Keratinocyte (primary cell): ENCODE measurements around the gene PRR16.

Source experiments
- EZH2 ChIP-seq: IDR thresholded peaks from one replicate; pipeline ENCODE4 v1.6.1; 2012; ENCODE audit warnings: inconsistent platforms, mild to moderate bottlenecking, low read length, moderate library complexity
- TF ChIP-seq, protein P1 (sequence below), 3 experiments: IDR thresholded peaks in 1 of 3; conservative IDR thresholded peaks in 1 of 3; optimal IDR thresholded peaks in 1 of 3; 2 replicates in 2 of 3; 3 replicates in 1 of 3; pipeline versions ENCODE3 to v1.5.1; 2011; ENCODE audit warnings: low read length in 3 of 3, mild to moderate bottlenecking in 3 of 3, moderate library complexity in 2 of 3, control low read depth in 1 of 3, inconsistent platforms in 1 of 3; ENCODE audit not compliant: insufficient read depth in 2 of 3; ENCODE audit errors: extremely low read depth in 1 of 3

DNA sequence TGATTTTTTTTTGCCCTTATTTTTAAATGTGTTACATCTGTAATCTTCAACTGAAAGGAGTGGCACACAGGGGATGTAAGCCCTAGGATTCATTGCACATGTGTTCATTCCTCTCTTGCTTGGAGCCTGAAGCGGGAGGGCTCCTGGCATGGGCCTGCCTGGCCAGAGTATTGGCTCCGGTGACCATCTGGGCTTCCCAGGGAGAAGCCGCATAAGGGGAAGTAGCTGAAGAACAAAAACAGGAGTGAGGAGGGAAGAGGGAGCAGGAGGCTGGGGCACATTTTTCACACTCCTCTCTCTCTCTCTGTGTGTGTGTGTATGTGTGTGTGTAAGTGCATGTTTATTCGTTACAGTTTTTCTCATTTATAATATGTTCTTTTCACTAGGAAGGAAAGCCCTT is 269.9 kb downstream of the PRR16 start:
- TF ChIP-seq, protein P1, sequence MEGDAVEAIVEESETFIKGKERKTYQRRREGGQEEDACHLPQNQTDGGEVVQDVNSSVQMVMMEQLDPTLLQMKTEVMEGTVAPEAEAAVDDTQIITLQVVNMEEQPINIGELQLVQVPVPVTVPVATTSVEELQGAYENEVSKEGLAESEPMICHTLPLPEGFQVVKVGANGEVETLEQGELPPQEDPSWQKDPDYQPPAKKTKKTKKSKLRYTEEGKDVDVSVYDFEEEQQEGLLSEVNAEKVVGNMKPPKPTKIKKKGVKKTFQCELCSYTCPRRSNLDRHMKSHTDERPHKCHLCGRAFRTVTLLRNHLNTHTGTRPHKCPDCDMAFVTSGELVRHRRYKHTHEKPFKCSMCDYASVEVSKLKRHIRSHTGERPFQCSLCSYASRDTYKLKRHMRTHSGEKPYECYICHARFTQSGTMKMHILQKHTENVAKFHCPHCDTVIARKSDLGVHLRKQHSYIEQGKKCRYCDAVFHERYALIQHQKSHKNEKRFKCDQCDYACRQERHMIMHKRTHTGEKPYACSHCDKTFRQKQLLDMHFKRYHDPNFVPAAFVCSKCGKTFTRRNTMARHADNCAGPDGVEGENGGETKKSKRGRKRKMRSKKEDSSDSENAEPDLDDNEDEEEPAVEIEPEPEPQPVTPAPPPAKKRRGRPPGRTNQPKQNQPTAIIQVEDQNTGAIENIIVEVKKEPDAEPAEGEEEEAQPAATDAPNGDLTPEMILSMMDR (optimal IDR thresholded peaks at IDR 0.05 in 1 of 3, IDR thresholded peaks at IDR 0.05 in 1 of 3, conservative IDR thresholded peaks at IDR 0.05 in 1 of 3; ENCODE audit: extremely low read depth in 1 of 3, insufficient read depth in 2 of 3, low read length in 3 of 3), result no peak
- TF ChIP-seq EZH2, result no peak
